Fibroblast of mammary gland (primary cell): Measurements from ENCODE around the gene ELMO1.

Source experiments
- DNase-seq: peaks from one replicate; pipeline ENCODE4 v3.0.0-alpha.2; 2010; ENCODE audit warnings: low read depth
- H3K4me3 ChIP-seq: 2 replicates; pipeline ENCODE4 v1.5.1; 2011; ENCODE audit warnings: low read depth, mild to moderate bottlenecking, low read length, moderate library complexity; ENCODE audit not compliant: control insufficient read depth
- TF ChIP-seq, protein P1 (sequence below): conservative IDR thresholded peaks from 2 replicates; pipeline ENCODE4 v1.5.1; 2011; ENCODE audit warnings: low read depth, low read length, inconsistent platforms; ENCODE audit not compliant: control insufficient read depth, insufficient read depth

Gene ELMO1

DNA sequence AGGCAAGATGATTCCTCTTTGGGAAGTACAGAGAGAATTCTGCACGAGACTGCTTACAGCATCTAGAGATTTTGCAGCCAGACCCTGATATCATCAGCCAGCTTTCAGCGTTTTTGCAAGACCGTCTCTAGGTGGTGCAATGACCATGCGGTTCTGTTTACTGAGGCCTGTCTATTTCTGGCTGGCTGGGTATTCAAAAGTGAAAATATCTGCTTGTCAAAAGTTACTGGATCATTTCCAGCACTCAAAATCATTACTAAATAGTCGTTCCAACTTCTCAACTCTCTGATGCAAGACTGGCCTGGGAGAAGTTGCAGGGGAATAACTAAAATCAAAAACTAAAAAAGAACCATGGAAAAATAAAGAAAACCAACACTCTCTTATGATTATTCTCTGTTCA is 240.1 kb downstream of the ELMO1 start:
- DNase-seq: peak; percentile 93
- H3K4me3 ChIP-seq: no peak overlapping the region
- TF ChIP-seq, protein P1, sequence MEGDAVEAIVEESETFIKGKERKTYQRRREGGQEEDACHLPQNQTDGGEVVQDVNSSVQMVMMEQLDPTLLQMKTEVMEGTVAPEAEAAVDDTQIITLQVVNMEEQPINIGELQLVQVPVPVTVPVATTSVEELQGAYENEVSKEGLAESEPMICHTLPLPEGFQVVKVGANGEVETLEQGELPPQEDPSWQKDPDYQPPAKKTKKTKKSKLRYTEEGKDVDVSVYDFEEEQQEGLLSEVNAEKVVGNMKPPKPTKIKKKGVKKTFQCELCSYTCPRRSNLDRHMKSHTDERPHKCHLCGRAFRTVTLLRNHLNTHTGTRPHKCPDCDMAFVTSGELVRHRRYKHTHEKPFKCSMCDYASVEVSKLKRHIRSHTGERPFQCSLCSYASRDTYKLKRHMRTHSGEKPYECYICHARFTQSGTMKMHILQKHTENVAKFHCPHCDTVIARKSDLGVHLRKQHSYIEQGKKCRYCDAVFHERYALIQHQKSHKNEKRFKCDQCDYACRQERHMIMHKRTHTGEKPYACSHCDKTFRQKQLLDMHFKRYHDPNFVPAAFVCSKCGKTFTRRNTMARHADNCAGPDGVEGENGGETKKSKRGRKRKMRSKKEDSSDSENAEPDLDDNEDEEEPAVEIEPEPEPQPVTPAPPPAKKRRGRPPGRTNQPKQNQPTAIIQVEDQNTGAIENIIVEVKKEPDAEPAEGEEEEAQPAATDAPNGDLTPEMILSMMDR: peak; percentile 67

GRCh38 chr7:37206192-37206591 is 242.5 kb downstream of the ELMO1 start:
- DNase-seq: no peak
- H3K4me3 ChIP-seq: no peak overlapping the region
- TF ChIP-seq, protein P1: no peak

- DNase-seq: no peak
- TF ChIP-seq, protein P1: no peak
- H3K4me3 ChIP-seq: no peak overlapping the region
Measured at GRCh38 chr7:37205451-37205850, 243.2 kb downstream of the ELMO1 start.

DNA sequence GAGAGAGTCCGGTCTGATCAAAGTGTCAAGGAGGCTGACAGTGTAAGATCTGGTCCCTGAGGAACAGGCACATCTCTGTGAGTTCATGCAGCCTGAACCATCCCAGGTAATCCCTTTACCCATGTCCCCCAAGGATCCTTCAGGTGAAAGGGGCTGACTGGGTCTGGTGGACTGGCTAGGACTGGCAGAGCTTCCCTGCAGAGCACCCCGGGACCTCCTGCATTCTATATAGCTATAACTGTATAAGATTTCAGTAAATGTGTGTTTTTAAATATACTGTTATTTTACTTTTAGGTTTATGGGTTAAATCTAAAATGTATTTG is 246.8 kb downstream of the ELMO1 start:
- TF ChIP-seq, protein P1: no peak
- no peak for DNase-seq
- no peak overlapping the region for H3K4me3 ChIP-seq

DNA sequence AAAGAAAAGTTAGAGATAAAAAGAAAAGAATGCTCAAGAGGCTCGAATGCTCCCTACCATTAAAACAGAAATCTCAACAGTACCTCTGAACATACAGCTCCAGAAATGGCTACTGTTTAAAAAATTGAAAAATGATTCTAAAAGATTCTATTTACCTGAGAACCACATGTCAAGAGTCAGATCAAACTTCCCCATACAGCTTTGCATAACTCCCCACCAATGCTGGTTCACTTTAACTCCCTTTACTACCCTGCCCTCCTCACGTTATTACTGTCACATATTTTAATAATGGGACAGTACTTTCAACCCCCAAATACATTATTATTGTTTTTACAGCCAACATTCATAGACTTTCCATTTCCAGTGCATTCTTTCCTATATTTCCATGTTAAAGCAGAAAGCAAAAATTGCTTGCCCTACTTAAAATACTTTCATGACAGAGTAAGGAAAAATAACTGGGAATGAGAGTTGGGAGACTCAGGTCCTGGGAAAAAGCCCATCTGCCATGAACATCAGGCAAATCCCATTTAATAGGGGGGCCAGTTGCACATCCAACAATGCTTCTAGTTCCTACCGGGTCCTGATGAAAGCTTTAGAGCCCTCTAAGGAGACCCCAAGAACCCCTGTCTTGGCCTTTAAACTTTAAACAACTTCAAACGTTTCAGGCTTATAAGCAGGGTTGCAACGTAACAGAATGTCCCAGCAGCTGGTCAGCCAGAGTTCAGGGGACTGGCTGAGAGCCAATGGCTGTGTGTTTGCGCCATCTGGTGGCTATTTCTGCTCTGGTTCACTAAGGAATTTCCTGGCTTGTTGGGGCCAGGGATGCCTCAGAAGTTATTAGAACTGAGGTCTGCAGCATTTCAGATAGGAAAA is 247.4 kb downstream of the ELMO1 start:
- peak; percentile 83 for DNase-seq
- TF ChIP-seq, protein P1: peak; percentile 86
- H3K4me3 ChIP-seq: no peak overlapping the region

DNA sequence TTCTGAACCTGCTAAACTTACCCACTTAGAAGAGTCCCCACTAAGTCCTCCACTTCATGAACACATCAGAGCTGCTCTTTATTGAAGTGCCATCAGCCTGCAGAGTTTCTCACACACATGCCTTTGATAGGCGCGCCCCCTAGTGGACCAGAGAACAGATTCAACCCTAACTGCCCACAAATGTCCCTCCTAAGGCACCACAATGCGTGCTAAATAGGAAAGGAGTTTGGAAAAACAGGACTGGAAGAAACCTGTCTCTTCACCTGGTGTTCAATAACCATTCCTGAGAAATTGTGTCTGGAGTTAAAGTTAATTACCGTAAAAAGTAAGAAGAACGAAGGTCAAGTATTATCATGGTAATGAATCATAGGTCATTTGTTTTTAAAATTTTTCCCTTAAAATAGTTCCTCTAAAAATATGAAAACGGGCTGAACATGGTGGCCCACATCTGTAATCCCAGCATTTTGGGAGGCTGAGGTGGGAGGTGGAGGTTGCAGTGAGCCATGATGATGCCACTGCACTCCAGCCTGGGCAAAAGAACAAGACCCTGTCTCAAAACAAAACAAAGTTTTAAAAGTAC is 249.7 kb downstream of the ELMO1 start:
- TF ChIP-seq, protein P1: peak; percentile 89
- H3K4me3 ChIP-seq: no peak overlapping the region
- peak; percentile 69 for DNase-seq
